Body of pancreas (tissue), 4 donors: Measurements from ENCODE around the gene KDM2B.

Source experiments
- POLR2A ChIP-seq, 3 donors: fragments of 450-650 bp; IDR thresholded peaks; one replicate each; pipeline ENCODE4 v1.6.1; 2016; ENCODE audit warnings: antibody characterized with exemption in 3 of 3, mild to moderate bottlenecking in 2 of 3
- TF ChIP-seq, protein P1 (sequence below), 7 experiments: fragments of 450-650 bp in 4 of 7; fragments of 200-600 bp in 3 of 7; sonication (generic) in 3 of 7; IDR thresholded peaks; one replicate each; pipeline ENCODE4 v1.5.1; 2016 to 2019; ENCODE audit warnings: antibody characterized with exemption in 7 of 7

DNA sequence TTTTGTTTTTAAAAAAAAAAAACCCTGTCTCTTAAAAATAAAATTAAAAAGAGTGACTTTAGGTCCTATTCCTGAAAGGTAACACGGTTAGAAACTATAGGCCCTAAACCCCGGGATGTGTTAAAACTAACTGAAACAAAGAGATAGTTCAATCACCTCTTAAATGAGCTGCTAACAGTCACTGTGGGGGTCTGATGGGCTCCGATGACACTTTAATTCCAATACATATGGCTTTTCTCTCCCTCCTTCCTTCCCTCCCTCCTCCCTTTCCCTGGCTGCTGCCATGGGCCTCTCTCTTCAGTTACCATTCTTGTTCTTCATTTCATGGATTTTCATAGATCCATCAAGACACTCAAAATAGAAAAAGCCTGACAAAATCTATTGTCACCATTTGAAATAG lies 104.3 kb downstream of the KDM2B start:
- TF ChIP-seq, protein P1, sequence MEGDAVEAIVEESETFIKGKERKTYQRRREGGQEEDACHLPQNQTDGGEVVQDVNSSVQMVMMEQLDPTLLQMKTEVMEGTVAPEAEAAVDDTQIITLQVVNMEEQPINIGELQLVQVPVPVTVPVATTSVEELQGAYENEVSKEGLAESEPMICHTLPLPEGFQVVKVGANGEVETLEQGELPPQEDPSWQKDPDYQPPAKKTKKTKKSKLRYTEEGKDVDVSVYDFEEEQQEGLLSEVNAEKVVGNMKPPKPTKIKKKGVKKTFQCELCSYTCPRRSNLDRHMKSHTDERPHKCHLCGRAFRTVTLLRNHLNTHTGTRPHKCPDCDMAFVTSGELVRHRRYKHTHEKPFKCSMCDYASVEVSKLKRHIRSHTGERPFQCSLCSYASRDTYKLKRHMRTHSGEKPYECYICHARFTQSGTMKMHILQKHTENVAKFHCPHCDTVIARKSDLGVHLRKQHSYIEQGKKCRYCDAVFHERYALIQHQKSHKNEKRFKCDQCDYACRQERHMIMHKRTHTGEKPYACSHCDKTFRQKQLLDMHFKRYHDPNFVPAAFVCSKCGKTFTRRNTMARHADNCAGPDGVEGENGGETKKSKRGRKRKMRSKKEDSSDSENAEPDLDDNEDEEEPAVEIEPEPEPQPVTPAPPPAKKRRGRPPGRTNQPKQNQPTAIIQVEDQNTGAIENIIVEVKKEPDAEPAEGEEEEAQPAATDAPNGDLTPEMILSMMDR (IDR thresholded peaks at IDR 0.05), result no peak
- TF ChIP-seq POLR2A (IDR thresholded peaks at IDR 0.05), result no peak
